Right atrium auricular region (tissue), 2 donors: Measurements from ENCODE around the gene COQ8A. TPM values are rescaled to one million over a fixed set of nuclear protein-coding genes. Genes with fewer than 3 reads are reported as not detected.

ENCODE experiments used
- DNase-seq: peaks from one replicate; pipeline ENCODE4 v3.0.0-alpha.2; 2019; ENCODE audit warnings: low spot score
- H3K27ac ChIP-seq, 2 donors: fragments of 200-600 bp; sonication (generic); 1 replicate in 1 of 2; 2 replicates in 1 of 2; pipeline ENCODE4 v1.5.1; 2016 to 2019
- H3K27me3 ChIP-seq, 2 donors: fragments of 200-600 bp; sonication (generic); one replicate each; pipeline versions ENCODE4 v1.5.1 to v1.6.0; 2017 to 2019
- H3K36me3 ChIP-seq: fragments of 200-600 bp; sonication (generic); one replicate; pipeline ENCODE4 v1.5.1; 2016
- H3K4me1 ChIP-seq, 2 donors: fragments of 200-600 bp; sonication (generic); one replicate each; pipeline versions ENCODE4 v1.5.1 to v1.6.0; 2017 to 2019
- H3K4me3 ChIP-seq, 2 donors: fragments of 200-600 bp; sonication (generic); 1 replicate in 1 of 2; 2 replicates in 1 of 2; pipeline ENCODE4 v1.5.1; 2017 to 2019; ENCODE audit warnings: mild to moderate bottlenecking in 1 of 2, moderate library complexity in 1 of 2
- H3K9me3 ChIP-seq, 2 donors: fragments of 200-600 bp; sonication (generic); one replicate each; pipeline ENCODE4 v1.5.1; 2019
- total RNA-seq, 2 donors: library from RNA; depleted of rRNA; stranded (reverse); fragments of >200 nt; gene quantifications; one replicate each; pipeline ENCODE4 v1.1.0, GENCODE V29; 2016
- TF ChIP-seq, protein P1 (sequence below), 2 donors: fragments of 200-600 bp; sonication (generic); IDR thresholded peaks; one replicate each; pipeline ENCODE4 v1.5.1; 2019; ENCODE audit warnings: antibody characterized with exemption in 2 of 2

Gene COQ8A
- total RNA-seq, 2 donors from 2014 or later: 158 to 253 TPM

- no peak overlapping the region for H3K4me3 ChIP-seq
- H3K27me3 ChIP-seq: no peaks in the 10 kb centered on the region
- TF ChIP-seq, protein P1, sequence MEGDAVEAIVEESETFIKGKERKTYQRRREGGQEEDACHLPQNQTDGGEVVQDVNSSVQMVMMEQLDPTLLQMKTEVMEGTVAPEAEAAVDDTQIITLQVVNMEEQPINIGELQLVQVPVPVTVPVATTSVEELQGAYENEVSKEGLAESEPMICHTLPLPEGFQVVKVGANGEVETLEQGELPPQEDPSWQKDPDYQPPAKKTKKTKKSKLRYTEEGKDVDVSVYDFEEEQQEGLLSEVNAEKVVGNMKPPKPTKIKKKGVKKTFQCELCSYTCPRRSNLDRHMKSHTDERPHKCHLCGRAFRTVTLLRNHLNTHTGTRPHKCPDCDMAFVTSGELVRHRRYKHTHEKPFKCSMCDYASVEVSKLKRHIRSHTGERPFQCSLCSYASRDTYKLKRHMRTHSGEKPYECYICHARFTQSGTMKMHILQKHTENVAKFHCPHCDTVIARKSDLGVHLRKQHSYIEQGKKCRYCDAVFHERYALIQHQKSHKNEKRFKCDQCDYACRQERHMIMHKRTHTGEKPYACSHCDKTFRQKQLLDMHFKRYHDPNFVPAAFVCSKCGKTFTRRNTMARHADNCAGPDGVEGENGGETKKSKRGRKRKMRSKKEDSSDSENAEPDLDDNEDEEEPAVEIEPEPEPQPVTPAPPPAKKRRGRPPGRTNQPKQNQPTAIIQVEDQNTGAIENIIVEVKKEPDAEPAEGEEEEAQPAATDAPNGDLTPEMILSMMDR (IDR thresholded peaks at IDR 0.05): no peak
- peaks cover 0 to 35% of the 10 kb centered on the region in 2 donors for H3K4me1 ChIP-seq
- no peaks in the 10 kb centered on the region for H3K36me3 ChIP-seq
- DNase-seq: no peak
- no peaks in the 10 kb centered on the region for H3K9me3 ChIP-seq
- peak overlapping the region; percentile 66 to 76 for H3K27ac ChIP-seq
Observed at GRCh38 chr1:226956942-226957713, 17.0 kb downstream of the COQ8A start.

DNA sequence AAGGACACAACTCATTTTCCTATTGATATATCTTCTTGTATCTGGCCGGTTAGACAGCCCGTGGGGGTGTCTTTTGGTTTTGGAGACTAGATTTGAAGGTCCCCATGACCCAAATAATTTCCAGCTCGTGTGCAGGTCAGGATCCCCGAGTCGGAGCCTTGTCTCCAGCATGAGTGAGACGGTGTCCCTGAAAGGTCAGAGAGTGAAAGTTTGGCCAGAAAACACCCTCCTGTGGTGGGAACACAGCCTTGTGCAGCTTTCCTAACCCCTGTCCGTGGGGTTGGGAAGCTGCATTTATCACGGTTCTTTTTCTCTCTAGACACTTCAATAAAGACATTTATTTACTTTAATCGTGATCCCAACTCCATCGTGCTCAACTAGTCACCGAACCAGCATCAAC, 17.6 kb downstream of the COQ8A start:
- H3K4me1 ChIP-seq: peaks cover 0 to 37% of the 10 kb centered on the region in 2 donors
- H3K27me3 ChIP-seq: no peaks in the 10 kb centered on the region
- TF ChIP-seq, protein P1 (IDR thresholded peaks at IDR 0.05): no peak
- DNase-seq: no peak
- H3K4me3 ChIP-seq: no peak overlapping the region
- H3K27ac ChIP-seq: peak overlapping the region; percentile 66 to 76
- no peaks in the 10 kb centered on the region for H3K9me3 ChIP-seq
- H3K36me3 ChIP-seq: no peaks in the 10 kb centered on the region

- TF ChIP-seq, protein P1 (IDR thresholded peaks at IDR 0.05): no peak
- Histone ChIP-seq H3K27ac (peak overlapping the region; percentile 66 to 76), H3K36me3 (no peaks in the 10 kb centered on the region), H3K9me3 (no peaks in the 10 kb centered on the region), H3K4me3 (no peak overlapping the region), H3K27me3 (no peaks in the 10 kb centered on the region), H3K4me1 (peaks cover 0 to 43% of the 10 kb centered on the region in 2 donors)
- DNase-seq: no peak
Observed at GRCh38 chr1:226958300-226958699, 18.2 kb downstream of the COQ8A start.

DNA sequence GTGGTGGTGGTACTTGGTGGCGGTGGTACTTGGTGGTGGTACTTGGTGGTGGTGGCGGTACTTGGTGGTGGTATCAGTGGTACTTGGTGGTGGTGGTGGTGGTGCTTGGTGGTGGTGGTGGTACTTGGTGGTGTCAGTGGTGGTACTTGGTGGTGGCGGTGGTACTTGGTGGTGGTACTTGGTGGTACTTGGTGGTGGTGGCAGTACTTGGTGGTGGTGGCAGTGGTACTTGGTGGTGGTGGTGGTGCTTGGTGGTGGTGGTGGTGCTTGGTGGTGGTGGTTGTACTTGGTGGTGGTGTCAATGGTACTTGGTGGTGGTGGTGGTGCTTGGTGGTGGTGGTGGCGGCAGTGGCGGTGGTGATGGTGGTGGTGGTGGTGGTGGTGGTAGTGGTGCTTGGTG, 20.2 kb downstream of the COQ8A start:
- H3K4me1 ChIP-seq: peaks cover 0 to 51% of the 10 kb centered on the region in 2 donors
- DNase-seq: no peak
- TF ChIP-seq, protein P1 (IDR thresholded peaks at IDR 0.05): no peak
- H3K27ac ChIP-seq: no peak overlapping the region
- no peaks in the 10 kb centered on the region for H3K9me3 ChIP-seq
- H3K27me3 ChIP-seq: no peaks in the 10 kb centered on the region
- H3K36me3 ChIP-seq: peaks cover 8% of the 10 kb centered on the region
- H3K4me3 ChIP-seq: no peak overlapping the region

DNA sequence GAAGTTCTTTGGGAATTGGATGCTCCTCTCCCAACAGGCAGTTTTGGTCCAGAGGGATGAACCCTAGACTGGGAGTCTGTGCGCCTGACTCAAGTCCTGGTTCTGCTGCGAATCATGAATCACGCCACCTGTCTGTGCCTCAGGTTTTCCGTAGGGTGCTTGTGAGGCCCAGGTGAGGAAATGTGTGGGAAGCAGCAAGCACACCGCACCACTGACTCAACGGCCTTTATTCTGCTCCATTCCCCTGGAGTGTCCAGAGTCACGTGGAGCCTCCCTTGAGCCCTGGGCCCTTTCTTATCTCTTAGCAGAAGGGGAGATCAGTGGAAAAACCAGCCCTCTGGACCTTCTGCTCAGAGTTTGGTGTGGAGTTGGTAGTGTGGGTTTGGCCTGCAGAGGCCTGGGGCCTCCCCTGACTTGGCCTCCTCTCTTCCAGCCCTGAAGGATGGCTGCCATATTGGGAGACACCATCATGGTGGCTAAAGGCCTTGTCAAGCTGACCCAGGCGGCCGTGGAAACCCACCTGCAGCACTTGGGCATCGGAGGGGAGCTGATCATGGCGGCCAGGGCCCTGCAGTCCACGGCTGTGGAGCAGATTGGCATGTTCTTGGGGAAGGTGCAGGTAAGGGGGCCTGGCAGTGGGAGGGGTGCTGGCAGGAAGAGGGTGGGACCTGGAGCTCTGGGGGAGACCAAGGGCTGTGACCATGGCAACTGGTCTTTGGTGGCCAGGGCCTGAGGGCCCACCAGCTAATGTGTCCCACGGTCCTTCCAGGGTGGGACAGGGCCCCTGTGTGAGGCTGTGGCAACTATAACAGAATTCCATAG, 21.1 kb downstream of the COQ8A start:
- DNase-seq: no peak
- Histone ChIP-seq H3K27me3 (no peaks in the 10 kb centered on the region), H3K27ac (peak overlapping the region; percentile 83 to 88), H3K9me3 (no peaks in the 10 kb centered on the region), H3K36me3 (peaks cover 17% of the 10 kb centered on the region), H3K4me3 (no peak overlapping the region), H3K4me1 (peaks cover 0 to 51% of the 10 kb centered on the region in 2 donors)
- TF ChIP-seq, protein P1 (IDR thresholded peaks at IDR 0.05): no peak
